ENCODE results near the gene ARID1B.
A peak's percentile ranks its signal among the peaks of the same experiment; 100 is the strongest.

The ARID1B gene

GRCh38 chr6:156794546-156795354, 17.6 kb downstream of the ARID1B start:
- peak; percentile 24 for DNase-seq

GRCh38 chr6:156795825-156796224, 18.6 kb downstream of the ARID1B start:
- DNase-seq = no peak

DNA sequence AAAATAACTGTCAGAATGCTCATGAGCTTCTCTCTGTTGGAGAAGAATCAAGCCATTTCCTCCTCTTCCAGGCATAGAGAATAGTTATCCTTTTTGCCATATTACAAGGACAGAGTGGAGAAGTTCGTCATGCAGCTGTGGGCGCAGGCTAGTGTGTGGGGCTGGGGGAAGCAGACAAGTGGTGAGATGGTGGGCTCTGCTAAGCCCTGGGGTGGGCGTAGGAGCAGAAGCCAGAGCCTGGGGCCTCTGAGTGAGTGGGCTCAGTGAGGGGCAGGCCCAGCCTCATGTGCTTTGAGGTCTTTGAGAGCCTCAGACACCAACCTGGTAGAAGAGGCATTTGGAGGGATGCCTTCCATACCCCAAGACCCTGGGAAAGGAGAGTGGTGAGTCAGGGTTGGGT, 19.4 kb downstream of the ARID1B start:
- DNase-seq = no peak

DNA sequence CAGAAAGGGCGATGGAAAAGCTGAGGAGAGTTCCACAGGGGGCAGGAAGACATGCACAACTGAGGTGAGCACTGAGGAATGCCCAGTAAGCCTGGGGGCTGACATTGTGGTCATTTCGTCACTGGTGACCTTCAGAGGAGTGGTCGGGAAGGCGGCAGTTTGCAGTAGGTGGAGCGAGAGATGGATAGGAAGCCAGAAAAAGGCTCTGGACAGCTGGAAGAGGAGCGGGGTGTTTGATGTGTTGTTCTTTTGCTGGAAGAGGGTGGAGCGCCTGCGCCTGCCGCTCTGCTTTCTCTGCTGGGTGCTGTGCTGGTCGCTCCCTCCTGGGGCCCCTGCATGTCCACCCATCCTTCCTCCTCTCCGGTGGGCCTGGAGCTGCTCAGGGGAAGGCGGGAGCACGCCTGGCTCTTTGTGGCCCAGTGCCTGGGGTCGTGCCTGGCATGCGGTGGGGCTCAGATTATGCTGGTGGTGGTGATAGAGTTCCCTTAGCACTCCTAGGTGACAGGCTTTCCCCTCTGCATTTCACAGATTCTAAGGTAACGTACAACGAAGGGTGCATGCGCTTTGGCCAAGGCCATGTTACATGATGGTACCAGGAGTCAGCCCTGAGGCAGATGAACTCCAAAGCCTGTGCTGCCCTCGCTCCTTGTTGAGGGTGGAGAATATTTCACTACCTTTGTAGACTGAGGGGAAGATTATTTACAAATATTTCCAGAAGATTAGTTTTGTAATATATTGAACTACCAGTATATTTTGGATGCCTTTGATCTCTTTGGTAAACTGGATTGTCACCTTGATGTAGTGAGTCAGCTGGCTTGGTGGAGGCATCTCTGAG, 20.9 kb downstream of the ARID1B start:
- no peak for DNase-seq

- DNase-seq = no peak
These were observed 24.5 kb downstream of the ARID1B start for GRCh38 chr6:156801712-156802111.

DNA sequence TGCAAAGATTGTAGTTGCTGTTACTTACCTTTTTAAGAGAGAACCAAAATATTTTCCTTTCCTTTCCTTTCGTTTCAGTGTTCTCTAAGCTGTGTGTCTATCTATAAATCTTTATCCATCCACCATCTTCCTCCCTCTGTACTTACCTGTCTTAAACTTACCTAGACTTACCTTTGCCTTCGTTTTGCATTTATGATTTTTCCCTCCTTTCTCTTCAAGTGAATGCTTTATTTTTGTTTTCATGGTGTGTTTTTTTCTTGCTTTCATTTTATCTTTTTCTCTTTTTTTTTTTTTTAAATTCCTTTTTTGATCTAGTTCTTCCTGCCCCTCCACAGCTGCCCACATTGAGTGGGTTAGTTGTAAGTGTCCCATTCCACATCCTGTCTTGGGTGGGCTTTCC, 26.2 kb downstream of the ARID1B start:
- no peak for DNase-seq

DNA sequence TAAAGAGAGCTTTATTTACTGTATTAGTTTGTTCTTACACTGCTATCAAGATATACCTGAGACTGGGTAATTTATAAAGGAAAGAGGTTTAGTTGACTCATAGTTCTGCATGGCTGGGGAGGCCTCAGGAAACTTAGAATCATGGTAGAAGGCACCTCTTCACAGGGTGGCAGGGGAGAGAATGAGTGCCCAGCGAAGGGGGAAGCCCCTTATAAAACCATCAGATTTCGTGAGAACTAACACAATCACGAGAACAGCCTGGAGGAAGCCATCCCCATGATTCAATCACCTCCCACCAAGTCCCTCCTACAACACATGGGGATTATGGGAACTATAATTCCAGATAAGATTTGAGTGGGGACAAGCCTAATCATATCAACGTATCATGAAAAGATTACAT, 27.2 kb downstream of the ARID1B start:
- DNase-seq = no peak

DNA sequence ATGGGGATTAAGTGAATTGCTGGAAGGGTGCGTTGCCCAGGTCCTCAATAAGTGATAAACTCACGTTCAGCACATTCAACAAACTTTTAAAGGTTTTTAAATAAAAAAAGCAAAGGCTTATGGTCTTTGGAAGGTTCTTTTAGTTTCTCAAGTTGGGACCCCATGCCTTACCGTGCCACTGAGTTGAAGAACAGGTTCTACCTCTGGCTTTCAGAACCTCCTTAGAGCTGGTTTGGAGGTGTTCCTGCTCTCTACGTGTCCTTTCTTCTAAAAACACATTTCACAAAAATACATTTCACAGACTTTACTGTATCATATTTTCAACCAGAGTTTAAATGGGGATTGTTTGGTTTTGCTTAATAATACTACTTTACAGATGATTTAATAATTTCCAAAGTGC, 29.0 kb downstream of the ARID1B start:
- DNase-seq = no peak

GRCh38 chr6:156807028-156807427, 29.9 kb downstream of the ARID1B start:
- DNase-seq = no peak

- DNase-seq = no peak
These were observed 30.6 kb downstream of the ARID1B start for GRCh38 chr6:156807795-156808194.

DNA sequence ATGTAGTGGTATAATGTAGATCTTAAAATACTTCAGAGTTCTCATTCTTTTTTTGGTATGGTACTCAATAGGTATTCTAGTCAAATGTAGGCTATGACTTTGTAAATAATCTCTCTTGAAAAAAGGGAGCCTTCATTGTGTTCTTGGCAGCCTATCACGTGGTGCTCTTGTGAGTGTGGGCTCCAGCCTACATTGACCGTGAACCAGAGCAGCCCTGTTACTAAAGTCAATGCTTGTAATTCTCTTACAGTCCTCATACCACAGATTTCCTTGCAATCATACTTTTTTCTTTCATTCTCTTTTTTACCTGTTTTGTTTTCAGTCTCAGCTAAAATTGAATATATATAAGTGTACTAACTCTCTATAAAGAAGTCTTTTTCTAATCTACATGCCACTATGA, 31.1 kb downstream of the ARID1B start:
- no peak for DNase-seq

GRCh38 chr6:156809034-156809433, 31.9 kb downstream of the ARID1B start:
- DNase-seq = no peak

- DNase-seq = no peak
These were observed 32.4 kb downstream of the ARID1B start for GRCh38 chr6:156809446-156810178.

DNA sequence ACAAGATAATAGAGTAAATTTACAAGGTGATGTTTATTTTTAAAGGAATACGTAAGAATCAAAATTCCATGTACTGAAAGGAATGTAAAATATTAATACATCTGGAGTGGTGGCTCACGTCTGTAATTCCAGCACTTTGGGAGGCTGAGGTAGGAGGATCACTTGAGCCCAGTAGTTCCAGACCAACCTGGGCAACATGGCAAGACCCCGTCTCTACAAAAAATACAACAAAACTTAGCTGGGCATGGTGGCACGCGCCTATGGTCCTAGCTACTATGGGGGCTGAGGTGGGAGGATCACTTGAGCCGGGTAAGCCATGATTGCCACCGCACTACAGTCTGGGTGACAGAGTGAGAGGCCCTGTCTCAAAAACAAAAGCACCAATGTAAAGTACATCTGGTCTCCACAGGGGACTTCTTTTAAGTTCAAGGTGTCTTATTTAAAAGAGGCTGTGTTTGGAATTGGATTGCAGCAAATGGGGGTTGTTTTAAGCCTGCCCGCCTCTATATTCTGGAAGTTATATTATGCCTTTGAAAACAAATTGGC, 36.9 kb downstream of the ARID1B start:
- DNase-seq = no peak

- DNase-seq = no peak
These were observed 39.3 kb downstream of the ARID1B start for GRCh38 chr6:156816505-156816904.

DNA sequence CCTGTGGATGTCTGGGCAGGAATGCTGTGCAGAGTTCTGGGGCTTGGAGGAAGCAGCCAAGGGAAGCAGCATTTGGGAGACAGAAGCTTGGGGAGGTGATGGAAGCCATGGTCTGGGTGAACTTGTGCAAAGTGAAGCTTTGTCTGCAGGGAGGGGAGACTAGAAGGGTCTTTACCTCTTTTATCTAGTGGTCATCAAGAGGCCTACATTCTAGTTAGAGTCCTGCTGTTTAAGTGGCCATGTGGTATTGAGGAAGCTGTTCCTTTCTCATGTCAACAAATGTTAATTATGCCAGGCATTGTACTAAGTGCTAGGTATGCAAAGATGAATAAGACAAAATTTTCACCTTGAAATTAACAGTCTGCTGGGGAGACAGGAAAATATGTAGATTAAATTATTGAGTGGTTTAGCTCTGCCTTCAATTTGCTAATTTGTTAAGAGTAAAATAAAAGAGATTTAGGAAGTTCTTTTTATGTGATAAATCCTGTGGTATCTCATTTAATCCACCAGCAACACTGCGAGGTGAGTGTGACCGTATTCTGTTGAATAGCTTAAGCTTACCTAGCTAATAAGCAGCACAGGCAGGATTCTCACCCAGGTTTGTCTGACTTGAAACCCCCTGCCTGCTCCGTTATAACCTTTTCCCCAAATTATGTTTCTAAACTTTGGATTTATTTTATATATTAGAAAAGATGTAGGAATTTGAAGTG, 43.1 kb downstream of the ARID1B start:
- DNase-seq = no peak

GRCh38 chr6:156821707-156822106, 44.5 kb downstream of the ARID1B start:
- no peak for DNase-seq

DNA sequence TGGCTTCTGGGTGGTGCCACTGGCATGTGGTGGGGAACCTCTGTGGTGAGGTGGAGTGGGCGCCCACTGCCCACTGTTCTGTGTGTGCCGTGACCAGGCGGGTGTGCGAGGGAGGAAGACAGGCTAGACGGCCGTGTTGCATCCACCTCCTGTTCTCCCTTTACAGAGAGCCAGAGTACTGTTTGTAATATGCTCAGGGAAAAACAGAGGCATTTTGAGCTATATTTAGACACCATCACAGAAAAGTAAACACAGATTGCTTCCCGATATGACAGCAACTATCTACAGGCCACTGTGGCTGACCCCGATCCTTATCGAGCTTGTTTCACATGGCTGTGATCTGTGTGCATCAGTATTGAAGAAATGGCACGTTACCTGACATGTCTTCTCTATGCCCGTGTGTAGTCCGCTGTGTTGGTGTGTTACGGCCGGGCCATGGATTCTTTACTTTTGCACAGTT, 45.6 kb downstream of the ARID1B start:
- DNase-seq = no peak

DNA sequence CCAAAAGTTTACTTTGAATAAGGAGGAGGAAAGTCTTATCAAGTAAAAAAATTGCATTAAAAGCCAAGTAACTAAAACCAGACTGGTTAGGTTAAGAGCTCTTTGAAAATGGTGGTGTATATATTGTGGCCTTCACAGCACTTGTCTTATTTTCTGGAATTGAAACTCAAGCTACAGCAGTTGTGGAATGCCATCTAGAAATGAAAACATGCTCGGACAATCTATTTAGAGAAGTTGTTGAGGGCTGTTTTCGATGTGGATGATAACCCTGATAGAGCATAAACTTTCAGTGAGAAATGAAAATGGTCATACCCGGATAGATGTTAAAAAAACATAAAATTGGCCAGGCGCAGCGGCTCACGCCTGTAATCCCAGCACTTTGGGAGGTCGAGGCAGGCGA, 47.0 kb downstream of the ARID1B start:
- DNase-seq = no peak

DNA sequence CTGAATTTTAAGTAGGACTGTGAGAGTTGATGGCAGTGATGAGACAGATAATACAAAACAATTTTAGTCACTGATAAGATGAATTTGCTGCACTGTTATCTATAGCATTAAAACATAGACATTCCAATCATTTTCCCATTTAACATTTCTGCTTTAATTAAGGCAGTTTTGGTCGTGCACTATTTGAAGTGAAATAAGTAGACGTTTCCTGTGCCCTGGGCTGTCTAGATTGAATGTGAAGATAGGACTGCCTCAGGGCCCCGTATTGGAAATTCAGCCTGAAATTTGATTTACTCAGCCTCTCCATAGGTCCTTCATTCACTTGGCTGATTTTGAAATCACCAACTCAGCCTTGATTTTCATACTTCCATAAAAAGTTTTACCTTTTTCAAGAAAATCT, 48.3 kb downstream of the ARID1B start:
- DNase-seq = no peak

DNA sequence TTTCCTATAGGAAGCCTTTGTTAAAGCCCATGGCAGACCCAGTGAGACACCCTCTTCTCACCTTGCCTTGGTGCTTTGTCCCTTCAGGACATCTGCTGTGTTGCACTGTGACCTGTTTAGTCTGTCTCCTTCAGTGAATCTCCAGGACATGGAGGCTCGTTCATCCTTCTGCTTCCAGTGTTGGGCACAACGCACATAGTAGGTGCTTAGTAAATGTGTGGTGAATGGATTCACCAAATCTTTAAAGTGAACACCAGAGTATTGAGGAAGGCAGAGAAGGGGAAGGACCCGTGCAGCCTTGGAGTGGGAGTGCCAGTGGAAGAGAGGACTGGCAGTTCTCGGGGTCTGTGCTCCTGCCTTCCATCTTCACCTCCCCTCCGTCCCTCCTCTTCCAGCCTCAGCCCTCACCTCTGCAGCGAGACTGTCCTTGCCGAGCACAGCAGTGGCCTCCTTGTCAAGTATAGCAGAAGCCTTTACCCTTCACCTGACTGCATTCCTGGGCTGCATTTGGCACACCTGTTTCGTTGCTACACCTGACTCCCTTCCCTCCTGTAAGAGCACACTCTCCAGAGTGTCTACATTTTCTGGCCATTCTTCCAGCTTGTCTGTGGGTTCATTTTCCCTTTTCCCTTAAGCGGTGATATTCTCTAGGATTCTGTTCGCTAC, 49.2 kb downstream of the ARID1B start:
- no peak for DNase-seq

DNA sequence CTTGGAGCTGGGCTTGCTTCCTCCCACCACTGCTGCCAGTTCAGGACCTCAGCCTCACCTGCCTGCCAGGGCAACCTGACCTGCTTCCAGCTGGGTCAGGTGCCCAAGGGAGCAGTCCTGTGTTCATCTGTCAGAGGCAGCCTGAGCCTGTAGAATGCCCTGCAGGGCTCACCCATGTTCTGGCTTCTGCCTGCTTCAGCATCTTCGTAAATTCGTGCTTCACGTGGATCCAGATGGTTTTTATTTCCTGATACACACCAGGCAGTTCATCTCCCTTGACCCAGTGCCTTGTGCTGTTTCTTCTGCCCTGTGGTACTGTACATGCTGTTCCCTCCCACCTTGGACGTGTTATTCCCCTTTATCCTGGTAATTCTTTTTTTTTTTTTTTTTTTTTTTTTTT, 50.2 kb downstream of the ARID1B start:
- no peak for DNase-seq
